ENCODE data around the gene TSKS. TPM values are rescaled to one million over a fixed set of nuclear protein-coding genes. Genes with fewer than 3 reads are reported as not detected.

Gene TSKS
- total and polyA plus RNA-seq, 2 of the 13 experiments (the other 11 are each of a cell fraction or from before 2014, with no cell fraction given): 0.03 TPM; not detected in 1

GRCh38 chr19:49761625-49762311 lies 1.3 kb downstream of the TSKS start:
- DNase-seq (ENCODE audit: low spot score): peak; percentile 25
- intact Hi-C loops (cut with micrococcal nuclease; ENCODE audit: unreplicated experiment) (loop anchor here (10.0 kb wide), 1 partner anchor 53 kb away; the partner anchor contains the start of genes FUZ and MED25), in situ Hi-C loops (cut with HindIII; ENCODE audit: extremely low pct_ligation_motif_present, low pct_unique_long_range_greater_than_20kb) (no loop called here)
- H4K20me1 ChIP-seq (ENCODE audit: insufficient read depth, low read length): no peaks in the 10 kb centered on the region
- H3K9me3 ChIP-seq (ENCODE audit: low read length): no peaks in the 10 kb centered on the region
- TF ChIP-seq STAG1 (CRISPR knock-in tag; IDR thresholded peaks at IDR 0.05) (peak; percentile 15; the same call in 1 of the 2 replicates), CTCF (CRISPR knock-in tag; IDR thresholded peaks at IDR 0.05) (peak; percentile 52), ZEB1 (IDR thresholded peaks at IDR 0.05; ENCODE audit: insufficient replicate concordance, low read depth) (no peak), ZBTB38 (CRISPR knock-in tag; IDR thresholded peaks at IDR 0.05) (0 out of 2 replicates have a peak, but pooled peaks have one; percentile 21)
- TF ChIP-seq, protein P1, sequence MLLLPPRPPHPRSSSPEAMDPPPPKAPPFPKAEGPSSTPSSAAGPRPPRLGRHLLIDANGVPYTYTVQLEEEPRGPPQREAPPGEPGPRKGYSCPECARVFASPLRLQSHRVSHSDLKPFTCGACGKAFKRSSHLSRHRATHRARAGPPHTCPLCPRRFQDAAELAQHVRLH (CRISPR knock-in tag; IDR thresholded peaks at IDR 0.05; ENCODE audit: borderline replicate concordance, low read depth): no peak
- TF ChIP-seq, protein P2, sequence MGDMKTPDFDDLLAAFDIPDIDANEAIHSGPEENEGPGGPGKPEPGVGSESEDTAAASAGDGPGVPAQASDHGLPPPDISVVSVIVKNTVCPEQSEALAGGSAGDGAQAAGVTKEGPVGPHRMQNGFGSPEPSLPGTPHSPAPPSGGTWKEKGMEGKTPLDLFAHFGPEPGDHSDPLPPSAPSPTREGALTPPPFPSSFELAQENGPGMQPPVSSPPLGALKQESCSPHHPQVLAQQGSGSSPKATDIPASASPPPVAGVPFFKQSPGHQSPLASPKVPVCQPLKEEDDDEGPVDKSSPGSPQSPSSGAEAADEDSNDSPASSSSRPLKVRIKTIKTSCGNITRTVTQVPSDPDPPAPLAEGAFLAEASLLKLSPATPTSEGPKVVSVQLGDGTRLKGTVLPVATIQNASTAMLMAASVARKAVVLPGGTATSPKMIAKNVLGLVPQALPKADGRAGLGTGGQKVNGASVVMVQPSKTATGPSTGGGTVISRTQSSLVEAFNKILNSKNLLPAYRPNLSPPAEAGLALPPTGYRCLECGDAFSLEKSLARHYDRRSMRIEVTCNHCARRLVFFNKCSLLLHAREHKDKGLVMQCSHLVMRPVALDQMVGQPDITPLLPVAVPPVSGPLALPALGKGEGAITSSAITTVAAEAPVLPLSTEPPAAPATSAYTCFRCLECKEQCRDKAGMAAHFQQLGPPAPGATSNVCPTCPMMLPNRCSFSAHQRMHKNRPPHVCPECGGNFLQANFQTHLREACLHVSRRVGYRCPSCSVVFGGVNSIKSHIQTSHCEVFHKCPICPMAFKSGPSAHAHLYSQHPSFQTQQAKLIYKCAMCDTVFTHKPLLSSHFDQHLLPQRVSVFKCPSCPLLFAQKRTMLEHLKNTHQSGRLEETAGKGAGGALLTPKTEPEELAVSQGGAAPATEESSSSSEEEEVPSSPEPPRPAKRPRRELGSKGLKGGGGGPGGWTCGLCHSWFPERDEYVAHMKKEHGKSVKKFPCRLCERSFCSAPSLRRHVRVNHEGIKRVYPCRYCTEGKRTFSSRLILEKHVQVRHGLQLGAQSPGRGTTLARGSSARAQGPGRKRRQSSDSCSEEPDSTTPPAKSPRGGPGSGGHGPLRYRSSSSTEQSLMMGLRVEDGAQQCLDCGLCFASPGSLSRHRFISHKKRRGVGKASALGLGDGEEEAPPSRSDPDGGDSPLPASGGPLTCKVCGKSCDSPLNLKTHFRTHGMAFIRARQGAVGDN (CRISPR knock-in tag; IDR thresholded peaks at IDR 0.05): peak; percentile 42; the same call in 1 of the 2 replicates
- no peak overlapping the region for H3K4me3 ChIP-seq (replicated peaks in 1 of 3; ENCODE audit: insufficient read depth in 1 of 3, low read depth in 2 of 3, low read length in 3 of 3)
- H3K9ac ChIP-seq (ENCODE audit: insufficient read depth, low read depth, low read length): no peak overlapping the region
- POLR2A ChIA-PET: no interaction called here
- H3K4me1 ChIP-seq (ENCODE audit: insufficient read depth, low read length): peaks cover 33% of the 10 kb centered on the region
- WGBS (ENCODE audit: low lambda C conversion rate): 14% methylated on average over 8 of the region's 16 CpGs
- FAIRE-seq: no peak
- H3K4me2 ChIP-seq (ENCODE audit: low read depth, low read length): peak overlapping the region; percentile 23; the same call in 1 of the 2 replicates
- peaks cover 0 to 7% of the 10 kb centered on the region in 2 experiments; a peak in 1 of 5 replicates for H3K27me3 ChIP-seq (ENCODE audit: control insufficient read depth in 1 of 2, insufficient read depth in 2 of 2, low read length in 2 of 2)
- no peak for ATAC-seq
- BruUV-seq (replicated peaks): no TSS peak
- H3K36me3 ChIP-seq (replicated peaks in 1 of 2; ENCODE audit: control insufficient read depth in 1 of 2, insufficient read depth in 2 of 2, low read length in 2 of 2): no peaks in the 10 kb centered on the region
- H3K27ac ChIP-seq (ENCODE audit: extremely low read length, insufficient read depth, low read length): no peak overlapping the region
- H3K79me2 ChIP-seq (ENCODE audit: insufficient read depth, low read length): no peaks in the 10 kb centered on the region
- CTCF ChIA-PET (ENCODE audit: low intra/inter-chr PET ratio, low total read pairs): no interaction called here
- no peak overlapping the region for H2AFZ ChIP-seq (ENCODE audit: low read length)
